ENCODE data around the gene ING3.

Gene ING3

DNA sequence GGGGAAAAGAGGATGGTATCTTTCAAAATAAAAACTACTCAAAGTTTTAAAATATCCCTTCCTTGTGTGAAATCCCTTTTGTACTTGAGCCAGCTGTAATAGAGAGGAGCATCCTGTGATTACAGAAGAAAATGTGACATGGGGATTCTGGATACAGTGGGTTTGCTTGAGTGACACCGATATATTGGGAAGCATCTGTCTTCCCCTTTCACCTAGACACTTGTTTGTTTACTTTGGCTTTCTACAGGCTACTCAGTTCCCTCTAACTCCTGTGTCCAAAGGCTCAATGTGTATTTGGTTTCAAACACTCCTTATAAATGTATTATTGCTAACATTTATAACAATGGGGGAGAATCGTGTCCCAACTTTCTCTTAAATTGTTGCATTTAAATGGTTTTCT lies 62.3 kb downstream of the ING3 start:
- TF ChIP-seq, protein P1, sequence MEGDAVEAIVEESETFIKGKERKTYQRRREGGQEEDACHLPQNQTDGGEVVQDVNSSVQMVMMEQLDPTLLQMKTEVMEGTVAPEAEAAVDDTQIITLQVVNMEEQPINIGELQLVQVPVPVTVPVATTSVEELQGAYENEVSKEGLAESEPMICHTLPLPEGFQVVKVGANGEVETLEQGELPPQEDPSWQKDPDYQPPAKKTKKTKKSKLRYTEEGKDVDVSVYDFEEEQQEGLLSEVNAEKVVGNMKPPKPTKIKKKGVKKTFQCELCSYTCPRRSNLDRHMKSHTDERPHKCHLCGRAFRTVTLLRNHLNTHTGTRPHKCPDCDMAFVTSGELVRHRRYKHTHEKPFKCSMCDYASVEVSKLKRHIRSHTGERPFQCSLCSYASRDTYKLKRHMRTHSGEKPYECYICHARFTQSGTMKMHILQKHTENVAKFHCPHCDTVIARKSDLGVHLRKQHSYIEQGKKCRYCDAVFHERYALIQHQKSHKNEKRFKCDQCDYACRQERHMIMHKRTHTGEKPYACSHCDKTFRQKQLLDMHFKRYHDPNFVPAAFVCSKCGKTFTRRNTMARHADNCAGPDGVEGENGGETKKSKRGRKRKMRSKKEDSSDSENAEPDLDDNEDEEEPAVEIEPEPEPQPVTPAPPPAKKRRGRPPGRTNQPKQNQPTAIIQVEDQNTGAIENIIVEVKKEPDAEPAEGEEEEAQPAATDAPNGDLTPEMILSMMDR (conservative IDR thresholded peaks at IDR 0.05): no peak
- no peak for TF ChIP-seq ZFX (IDR thresholded peaks at IDR 0.05)
- H3K27ac ChIP-seq: no peak overlapping the region

DNA sequence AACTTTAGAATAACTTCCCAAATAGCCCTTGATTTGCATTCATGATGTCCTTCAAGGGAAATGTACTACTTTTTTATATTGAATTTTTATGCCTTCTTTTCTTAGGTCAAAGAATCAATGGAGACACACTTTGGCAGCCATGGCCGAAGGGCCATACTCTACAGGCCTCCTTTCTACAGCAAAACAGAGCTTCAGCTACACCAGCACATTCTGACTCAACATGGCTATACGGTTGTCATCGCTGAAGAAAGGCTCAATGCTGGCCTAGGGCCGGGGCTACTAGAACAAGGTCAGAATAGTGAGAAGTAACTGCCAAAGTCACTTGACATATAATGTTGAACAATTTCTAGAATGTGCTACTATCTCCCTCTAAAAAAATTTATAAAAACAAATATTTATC lies 65.0 kb downstream of the ING3 start:
- H3K27ac ChIP-seq: no peak overlapping the region
- TF ChIP-seq, protein P1 (conservative IDR thresholded peaks at IDR 0.05): no peak
- no peak for TF ChIP-seq ZFX (IDR thresholded peaks at IDR 0.05)

DNA sequence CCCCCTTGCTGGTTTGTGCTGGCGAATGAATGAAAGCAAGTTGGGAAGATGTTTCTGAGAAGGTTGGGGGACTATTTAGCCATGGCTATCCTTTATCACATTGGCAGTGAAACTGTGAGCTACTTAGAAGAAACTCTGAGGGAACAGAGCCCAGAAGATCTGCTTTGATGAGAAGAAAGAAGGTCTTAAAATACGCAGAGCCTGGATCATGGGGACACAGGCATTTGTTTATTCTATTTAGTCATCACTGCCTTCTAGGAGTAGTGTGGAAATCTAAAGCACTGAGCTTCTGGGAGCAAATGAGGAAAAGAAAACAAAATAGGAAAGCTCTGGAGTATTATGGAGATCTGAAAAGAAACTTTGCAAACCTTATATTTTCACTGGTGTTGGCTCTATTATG lies 66.4 kb downstream of the ING3 start:
- H3K27ac ChIP-seq: no peak overlapping the region
- TF ChIP-seq, protein P1 (conservative IDR thresholded peaks at IDR 0.05): no peak
- TF ChIP-seq ZFX (IDR thresholded peaks at IDR 0.05): no peak

DNA sequence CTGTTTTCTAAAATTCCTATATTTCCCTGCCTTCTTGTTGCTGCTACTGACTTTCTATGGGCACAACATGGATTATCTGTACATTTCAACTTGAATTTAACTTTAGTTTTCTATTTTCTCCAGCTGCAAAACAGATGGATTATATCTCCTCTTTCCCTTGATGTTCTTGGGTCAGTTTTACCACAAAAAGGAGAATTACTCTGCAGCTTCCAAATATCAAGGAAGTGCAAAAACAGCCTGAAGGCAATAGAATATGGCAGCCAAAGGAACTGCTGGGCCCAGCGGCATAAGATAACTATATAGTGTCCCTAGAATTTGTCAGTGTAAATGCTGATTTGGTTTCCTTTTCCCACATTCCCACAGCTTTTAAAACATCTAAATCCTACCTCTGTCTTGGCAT lies 67.0 kb downstream of the ING3 start:
- TF ChIP-seq, protein P1 (conservative IDR thresholded peaks at IDR 0.05): no peak
- H3K27ac ChIP-seq: no peak overlapping the region

DNA sequence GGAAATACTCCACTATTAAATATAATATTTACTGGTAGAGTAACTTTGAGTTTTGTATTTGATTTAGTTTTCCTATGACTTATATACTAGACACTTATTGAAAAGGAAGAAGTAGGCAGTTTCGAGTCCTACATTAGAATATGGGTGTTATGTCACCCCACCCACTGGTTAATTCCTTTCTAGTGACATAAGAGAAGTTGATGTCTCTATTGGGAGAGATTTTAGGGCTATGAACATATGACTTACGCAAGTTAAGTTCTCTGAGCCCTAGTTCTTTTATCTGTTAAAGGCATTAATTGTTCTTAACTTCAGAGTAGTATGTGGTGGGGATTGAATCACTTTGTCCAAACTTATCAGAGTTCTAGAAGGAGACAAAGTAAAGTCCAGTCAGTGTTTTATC lies 68.4 kb downstream of the ING3 start:
- H3K27ac ChIP-seq: no peak overlapping the region

DNA sequence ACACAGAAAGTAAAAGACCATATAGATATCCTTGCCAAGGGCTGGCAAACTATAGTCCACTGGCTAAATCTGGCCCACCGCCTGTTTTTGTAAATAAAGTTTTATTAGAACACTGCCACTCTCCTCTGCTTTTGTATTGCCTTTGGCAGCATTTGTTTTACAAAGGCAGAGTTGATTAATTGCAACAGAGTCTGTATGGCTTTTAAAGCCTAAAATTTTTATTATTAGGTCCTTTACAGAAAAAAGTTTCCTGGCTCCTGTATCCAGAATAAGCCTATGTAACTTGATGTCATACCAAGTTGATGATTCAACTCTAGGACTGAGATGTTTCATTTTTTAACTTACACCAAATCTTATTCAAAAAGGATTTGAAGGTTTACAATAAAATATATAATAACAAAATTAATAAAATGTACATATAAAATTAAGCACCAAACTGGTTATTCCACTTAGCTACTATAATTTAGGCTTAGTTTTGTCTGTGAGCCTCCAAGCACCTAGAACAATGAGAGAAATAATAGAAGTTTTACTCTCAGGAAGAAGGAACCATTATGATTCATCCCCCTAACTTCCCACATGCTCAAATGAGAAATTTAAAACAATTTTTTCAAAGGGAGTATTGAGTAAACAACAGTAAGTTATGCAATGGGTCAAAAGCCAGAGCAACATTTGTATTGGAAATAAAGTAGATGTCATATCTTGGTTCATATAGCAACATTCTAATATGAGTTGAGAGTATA lies 69.8 kb downstream of the ING3 start:
- no peak overlapping the region for H3K27ac ChIP-seq
- TF ChIP-seq, protein P1 (conservative IDR thresholded peaks at IDR 0.05): no peak
- no peak for TF ChIP-seq ZFX (IDR thresholded peaks at IDR 0.05)

More for the DNA sequence above, 68.4 kb downstream of the ING3 start:
- no peak for TF ChIP-seq ZFX (IDR thresholded peaks at IDR 0.05)
- TF ChIP-seq, protein P1 (conservative IDR thresholded peaks at IDR 0.05): no peak

DNA sequence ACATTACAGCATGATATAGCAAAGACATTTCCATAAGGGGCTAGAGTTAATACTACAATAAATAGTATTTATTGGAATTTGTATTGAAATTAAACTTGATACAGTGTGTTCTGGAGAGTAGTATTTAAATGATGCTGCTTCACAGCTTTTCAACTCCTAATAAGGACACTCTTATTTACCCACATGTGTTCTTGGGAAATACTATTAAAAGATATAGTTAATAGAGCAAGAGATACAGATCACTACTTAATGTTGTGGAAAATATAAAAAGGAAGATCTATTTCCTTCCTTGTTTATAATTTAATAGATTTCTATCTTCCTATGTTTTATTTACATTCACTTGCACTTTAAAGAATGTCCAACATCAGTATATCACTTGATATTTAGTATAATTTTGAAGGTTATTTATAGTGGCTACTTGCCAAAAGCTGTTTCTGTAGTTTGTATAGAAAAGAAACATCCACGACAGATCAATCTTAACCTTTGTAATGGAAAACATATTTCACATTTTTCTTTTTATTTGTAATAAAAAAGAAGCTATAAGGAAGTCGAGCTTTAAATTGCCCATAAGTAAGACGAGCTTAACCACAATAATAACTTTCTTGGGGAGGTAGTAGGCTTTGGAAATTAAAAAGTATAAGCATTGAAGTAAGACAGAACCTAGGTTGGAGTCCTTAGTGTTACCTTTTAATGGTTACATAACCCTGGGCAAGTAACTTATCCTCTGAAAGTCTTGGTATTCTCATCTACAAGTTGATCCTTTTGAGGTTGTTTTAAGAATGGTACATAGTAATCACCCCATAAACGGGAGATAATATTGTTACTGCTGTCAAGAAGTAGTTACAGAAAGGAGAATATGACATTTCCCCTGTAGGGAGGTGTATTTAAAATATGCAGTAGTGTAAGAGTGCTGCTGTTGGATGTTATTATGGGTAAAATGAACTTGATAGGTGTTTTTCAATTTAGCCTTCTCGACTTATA lies 70.7 kb downstream of the ING3 start:
- no peak overlapping the region for H3K27ac ChIP-seq
- no peak for TF ChIP-seq ZFX (IDR thresholded peaks at IDR 0.05)
